HCT116 (cell line): ENCODE measurements around the gene ROBO1. TPM values are rescaled to one million over a fixed set of nuclear protein-coding genes. Genes with fewer than 3 reads are reported as not detected.

Source experiments
- ATAC-seq: fragments of 200-7000 bp; cut with Tn5 transposase; 2 replicates; pipeline ENCODE4 v1.9.1; 2020; ENCODE audit warnings: mild to moderate bottlenecking, moderate library complexity
- BruUV-seq: library from RNA; stranded (reverse); fragments of 400-500 nt; replicated peaks from 2 replicates; lab custom pipeline; 2021; lab: Mats Ljungman, UMichigan
- CTCF ChIA-PET: fragments of 300-600 bp; sonication (Branson Sonifier 250); formaldehyde crosslinking; loops from one replicate; lab custom pipeline; 2021; ENCODE audit warnings: antibody characterized with exemption; lab: Charles Lee
- POLR2A ChIA-PET: fragments of 300-600, 350-600 bp; sonication (Branson Sonifier 250); formaldehyde crosslinking; loops from one replicate; lab custom pipeline; 2021; ENCODE audit warnings: antibody characterized with exemption; lab: Charles Lee
- RAD21 ChIA-PET, 2 experiments: fragments of 300-600 bp; sonication (Branson Sonifier 250); formaldehyde crosslinking; loops; one replicate each; lab custom pipeline; 2023; ENCODE audit warnings: low total read pairs in 2 of 2; ENCODE audit not compliant: uncharacterized antibody in 2 of 2, unreplicated experiment in 2 of 2, low non-redundant PET in 1 of 2; lab: Charles Lee
- DNase-seq: peaks from one replicate; pipeline ENCODE4 v3.0.0-alpha.2; 2010; ENCODE audit warnings: low read depth, low spot score
- H2AFZ ChIP-seq: fragments of 200-600 bp; shearing (Covaris generic), sonication (generic); 2 replicates; pipeline ENCODE4 v1.6.1; 2017; ENCODE audit warnings: low read depth, mixed run types, mixed read lengths, antibody characterized with exemption, low read length; ENCODE audit not compliant: poor library complexity, severe bottlenecking
- H3K27ac ChIP-seq: 2 replicates; pipeline ENCODE4 v1.5.1; 2012; ENCODE audit warnings: low read depth, low read length
- H3K27me3 ChIP-seq: fragments of 200-600 bp; sonication (generic); 2 replicates; pipeline ENCODE4 v1.6.1; 2016; ENCODE audit warnings: mixed run types, low read length, mixed read lengths; ENCODE audit not compliant: insufficient read depth
- H3K36me3 ChIP-seq, 2 experiments: fragments of 200-500 bp in 1 of 2; fragments of 200-600 bp in 1 of 2; sonication (Bioruptor generic) in 1 of 2; sonication (generic) in 1 of 2; 2 replicates each; pipeline versions ENCODE4 v1.5.1 to v1.6.1; 2014 to 2016; ENCODE audit warnings: low read length in 2 of 2, inconsistent platforms in 1 of 2, mixed read lengths in 1 of 2, mixed run types in 1 of 2; ENCODE audit not compliant: insufficient read depth in 2 of 2, control insufficient read depth in 1 of 2
- H3K4me1 ChIP-seq, 2 experiments: fragments of 200-600 bp in 1 of 2; sonication (generic) in 1 of 2; 2 replicates each; pipeline versions ENCODE4 v1.5.1 to v1.6.1; 2012 to 2017; ENCODE audit warnings: low read length in 2 of 2, inconsistent platforms in 1 of 2, mild to moderate bottlenecking in 1 of 2, mixed read lengths in 1 of 2, mixed run types in 1 of 2, moderate library complexity in 1 of 2; ENCODE audit not compliant: insufficient read depth in 2 of 2, control insufficient read depth in 1 of 2
- H3K4me2 ChIP-seq: fragments of 200-600 bp; sonication (generic); 2 replicates; pipeline ENCODE4 v1.6.1; 2017; ENCODE audit warnings: mixed run types, low read length, mixed read lengths
- H3K4me3 ChIP-seq, 2 experiments: fragments of 200-600 bp in 1 of 2; sonication (generic) in 1 of 2; replicated peaks in 1 of 2; 2 replicates each; pipeline ENCODE4 v1.5.1; 2011 to 2016; ENCODE audit warnings: low read length in 2 of 2, control low read depth in 1 of 2, low read depth in 1 of 2, mild to moderate bottlenecking in 1 of 2, mixed read lengths in 1 of 2, mixed run types in 1 of 2
- H3K79me2 ChIP-seq: fragments of 200-600 bp; sonication (generic); 2 replicates; pipeline ENCODE4 v1.6.1; 2017; ENCODE audit warnings: mild to moderate bottlenecking, mixed run types, low read length, moderate library complexity, mixed read lengths; ENCODE audit not compliant: insufficient read depth
- H3K9ac ChIP-seq: fragments of 200-600 bp; sonication (generic); 2 replicates; pipeline ENCODE4 v1.6.1; 2016; ENCODE audit warnings: low read length, mixed read lengths
- H3K9me2 ChIP-seq: fragments of 200-600 bp; sonication (generic), shearing (Covaris generic); 2 replicates; pipeline ENCODE4 v1.6.1; 2017; ENCODE audit warnings: mixed run types, mild to moderate bottlenecking, moderate library complexity; ENCODE audit not compliant: insufficient read depth
- H3K9me3 ChIP-seq, 2 experiments: fragments of 200-500 bp in 1 of 2; fragments of 200-600 bp in 1 of 2; sonication (Bioruptor generic) in 1 of 2; sonication (generic) in 1 of 2; 2 replicates each; pipeline ENCODE4 v1.6.1; 2014 to 2017; ENCODE audit warnings: low read length in 2 of 2, mixed read lengths in 2 of 2, inconsistent platforms in 1 of 2, low read depth in 1 of 2, mild to moderate bottlenecking in 1 of 2, mixed run types in 1 of 2, moderate library complexity in 1 of 2; ENCODE audit not compliant: control insufficient read depth in 1 of 2, insufficient read depth in 1 of 2
- H4K20me1 ChIP-seq: fragments of 200-600 bp; sonication (generic), shearing (Covaris generic); 2 replicates; pipeline ENCODE4 v1.6.1; 2017; ENCODE audit warnings: mixed run types, mild to moderate bottlenecking, moderate library complexity; ENCODE audit not compliant: insufficient read depth
- ATF3 ChIP-seq: IDR thresholded peaks from 2 replicates; pipeline ENCODE4 v1.6.1; 2012
- CBX3 ChIP-seq: IDR thresholded peaks from 2 replicates; pipeline ENCODE4 v1.6.1; 2012; ENCODE audit warnings: low read depth
- CEBPB ChIP-seq: IDR thresholded peaks from 2 replicates; pipeline ENCODE4 v1.6.1; 2012; ENCODE audit warnings: low read depth
- CTCF ChIP-seq, 3 experiments: fragments of 200-600 bp in 1 of 3; sonication (generic) in 1 of 3; IDR thresholded peaks in 2 of 3; conservative IDR thresholded peaks in 1 of 3; 2 replicates each; pipeline ENCODE4 v1.5.1; 2012 to 2017; ENCODE audit warnings: low read depth in 2 of 3, low read length in 2 of 3, antibody characterized with exemption in 1 of 3, borderline replicate concordance in 1 of 3, control low read depth in 1 of 3, mild to moderate bottlenecking in 1 of 3, mixed read lengths in 1 of 3, mixed run types in 1 of 3, moderate library complexity in 1 of 3; ENCODE audit not compliant: insufficient read depth in 1 of 3
- ELF1 ChIP-seq: IDR thresholded peaks from 2 replicates; pipeline ENCODE4 v1.6.1; 2012; ENCODE audit warnings: low read depth, borderline replicate concordance
- EZH2phosphoT487 ChIP-seq: fragments of 200-600 bp; IDR thresholded peaks from 2 replicates; pipeline ENCODE4 v1.6.1; 2018; ENCODE audit warnings: antibody characterized with exemption, borderline replicate concordance
- FOSL1 ChIP-seq: IDR thresholded peaks from 2 replicates; pipeline ENCODE4 v1.6.1; 2012; ENCODE audit warnings: low read depth
- JUND ChIP-seq: IDR thresholded peaks from 2 replicates; pipeline ENCODE4 v1.6.1; 2012
- MAX ChIP-seq: IDR thresholded peaks from 2 replicates; pipeline ENCODE4 v1.6.1; 2012
- RAD21 ChIP-seq: IDR thresholded peaks from 2 replicates; pipeline ENCODE4 v1.6.1; 2012; ENCODE audit warnings: low read depth, mild to moderate bottlenecking
- SRF ChIP-seq: IDR thresholded peaks from 2 replicates; pipeline ENCODE4 v1.6.1; 2012; ENCODE audit warnings: low read depth
- TCF7L2 ChIP-seq: IDR thresholded peaks from 2 replicates; pipeline ENCODE4 v1.7.0; 2011; ENCODE audit warnings: borderline replicate concordance, inconsistent platforms; ENCODE audit not compliant: insufficient read depth, insufficient read length; ENCODE audit errors: extremely low read depth
- YY1 ChIP-seq: IDR thresholded peaks from 2 replicates; pipeline ENCODE4 v1.6.1; 2011; ENCODE audit warnings: low read length, low read depth, moderate library complexity, mild to moderate bottlenecking; ENCODE audit not compliant: insufficient replicate concordance; ENCODE audit errors: extremely low read depth
- ZBTB33 ChIP-seq: IDR thresholded peaks from 2 replicates; pipeline ENCODE4 v1.6.1; 2011; ENCODE audit warnings: mild to moderate bottlenecking, low read length, moderate library complexity; ENCODE audit not compliant: insufficient replicate concordance; ENCODE audit errors: extremely low read depth
- ZNF274 ChIP-seq: fragments of 200-500 bp; sonication (Bioruptor generic); IDR thresholded peaks from 2 replicates; pipeline ENCODE4 v1.6.1; 2014; ENCODE audit warnings: mild to moderate bottlenecking, low read depth, low read length, inconsistent platforms
- intact Hi-C: fragments of 100-400 bp; cut with micrococcal nuclease; formaldehyde crosslinking; loops from 2 replicates; pipeline ENCODE4 v1.10.0; 2022
- total RNA-seq: library from RNA; stranded (reverse); gene quantifications from one replicate; pipeline ENCODE4 v1.2.1, GENCODE V29; 2021; ENCODE audit not compliant: unreplicated experiment

Gene ROBO1
- total RNA-seq, 1 experiment from 2014 or later = 0.27 TPM

GRCh38 chr3:79817224-79817623 is 49.4 kb upstream of the ROBO1 start:
- no peak overlapping the region for H2AFZ ChIP-seq
- intact Hi-C loops = no loop called here
- CTCF ChIA-PET = no interaction called here

More at GRCh38 chr3:79817224-79817623, 49.4 kb upstream of the ROBO1 start:
- ChIA-PET POLR2A (no interaction called here), RAD21 (no interaction called here)
- Histone ChIP-seq H3K27ac (no peak overlapping the region), H3K9me3 (peaks cover 8 to 15% of the 10 kb centered on the region in 2 experiments; a peak in 3 of 4 replicates), H3K9me2 (no peaks in the 10 kb centered on the region), H3K4me2 (no peak overlapping the region), H4K20me1 (no peaks in the 10 kb centered on the region), H3K4me1 (no peaks in the 10 kb centered on the region), H3K36me3 (no peaks in the 10 kb centered on the region), H3K79me2 (no peaks in the 10 kb centered on the region), H3K4me3 (no peak overlapping the region), H3K9ac (no peak overlapping the region), H3K27me3 (no peaks in the 10 kb centered on the region)
- ATAC-seq (no peak), DNase-seq (no peak)
- no TSS peak for BruUV-seq
- TF ChIP-seq ZBTB33 = no peak
- no peak for TF ChIP-seq ZNF274
- TF ChIP-seq MAX = no peak
- no peak for TF ChIP-seq CEBPB
- no peak for TF ChIP-seq FOSL1
- TF ChIP-seq ELF1 = no peak
- TF ChIP-seq JUND = no peak
- no peak for TF ChIP-seq CTCF (IDR thresholded peaks at IDR 0.05 in 2 of 3, conservative IDR thresholded peaks at IDR 0.05 in 1 of 3; ENCODE audit: borderline replicate concordance in 1 of 3, insufficient read depth in 1 of 3, low read depth in 2 of 3, low read length in 2 of 3)
- TF ChIP-seq RAD21 = no peak
- no peak for TF ChIP-seq SRF
- TF ChIP-seq TCF7L2 = no peak
- no peak for TF ChIP-seq CBX3
- TF ChIP-seq EZH2phosphoT487 = no peak
- no peak for TF ChIP-seq ATF3
- no peak for TF ChIP-seq YY1
